Trophoblast cell (in vitro differentiated cells and primary cell): ENCODE data around the gene ALKBH7.

Experiments used
- DNase-seq, 2 donors: peaks; one replicate each; pipeline ENCODE4 v3.0.0-alpha.2; 2016
- H2AFZ ChIP-seq: 2 replicates; pipeline ENCODE4 v1.6.1; 2013; ENCODE audit warnings: low read length, moderate library complexity, mild to moderate bottlenecking; ENCODE audit not compliant: insufficient read depth, poor library complexity
- H2AK5ac ChIP-seq: 2 replicates; pipeline ENCODE4 v1.6.1; 2013; ENCODE audit warnings: mild to moderate bottlenecking, low read length
- H2BK120ac ChIP-seq: 2 replicates; pipeline ENCODE4 v1.6.1; 2013; ENCODE audit warnings: low read length, mild to moderate bottlenecking, moderate library complexity; ENCODE audit not compliant: insufficient read depth, poor library complexity
- H2BK12ac ChIP-seq: 2 replicates; pipeline ENCODE4 v1.6.1; 2013; ENCODE audit warnings: mild to moderate bottlenecking, low read length, moderate library complexity
- H2BK5ac ChIP-seq: 2 replicates; pipeline ENCODE4 v1.6.1; 2013; ENCODE audit warnings: low read length, low read depth, moderate library complexity, mild to moderate bottlenecking; ENCODE audit not compliant: poor library complexity
- H3K14ac ChIP-seq: 2 replicates; pipeline ENCODE4 v1.6.1; 2013; ENCODE audit warnings: mild to moderate bottlenecking, low read length
- H3K18ac ChIP-seq: 2 replicates; pipeline ENCODE4 v1.6.1; 2013; ENCODE audit warnings: mild to moderate bottlenecking, low read length
- H3K23ac ChIP-seq: 2 replicates; pipeline ENCODE4 v1.6.1; 2013; ENCODE audit warnings: low read length
- H3K27ac ChIP-seq: 2 replicates; pipeline ENCODE4 v1.5.1; 2013; ENCODE audit warnings: low read depth, mild to moderate bottlenecking, inconsistent platforms, low read length, moderate library complexity
- H3K27me3 ChIP-seq: 2 replicates; pipeline ENCODE4 v1.6.1; 2013; ENCODE audit warnings: inconsistent platforms, mild to moderate bottlenecking, low read length, moderate library complexity; ENCODE audit not compliant: insufficient read depth
- H3K36me3 ChIP-seq, 2 experiments: 1 replicate in 1 of 2; 2 replicates in 1 of 2; pipeline ENCODE4 v1.6.1; 2013; ENCODE audit warnings: low read length in 2 of 2, mild to moderate bottlenecking in 2 of 2, moderate library complexity in 1 of 2; ENCODE audit not compliant: insufficient read depth in 2 of 2, control insufficient read depth in 1 of 2
- H3K4ac ChIP-seq: 2 replicates; pipeline ENCODE4 v1.6.1; 2013; ENCODE audit warnings: low read depth, mild to moderate bottlenecking, low read length, moderate library complexity
- H3K4me1 ChIP-seq, 2 experiments: 1 replicate in 1 of 2; 2 replicates in 1 of 2; pipeline ENCODE4 v1.6.1; 2013; ENCODE audit warnings: low read length in 2 of 2, mild to moderate bottlenecking in 2 of 2, moderate library complexity in 1 of 2; ENCODE audit not compliant: insufficient read depth in 2 of 2, control insufficient read depth in 1 of 2
- H3K4me2 ChIP-seq: 2 replicates; pipeline ENCODE4 v1.6.1; 2013; ENCODE audit warnings: inconsistent platforms, mild to moderate bottlenecking, low read length, moderate library complexity
- H3K4me3 ChIP-seq: 2 replicates; pipeline ENCODE4 v1.5.1; 2013; ENCODE audit warnings: mild to moderate bottlenecking, low read depth, low read length, inconsistent platforms
- H3K79me1 ChIP-seq: one replicate; pipeline ENCODE4 v1.6.1; 2013; ENCODE audit warnings: low read length
- H3K79me2 ChIP-seq: 2 replicates; pipeline ENCODE4 v1.6.1; 2013; ENCODE audit warnings: low read length, mild to moderate bottlenecking; ENCODE audit not compliant: control insufficient read depth, insufficient read depth, poor library complexity
- H3K9ac ChIP-seq: 2 replicates; pipeline ENCODE4 v1.6.1; 2013; ENCODE audit warnings: mild to moderate bottlenecking, low read length
- H3K9me3 ChIP-seq: 2 replicates; pipeline ENCODE4 v1.6.1; 2013; ENCODE audit warnings: low read depth, mild to moderate bottlenecking, control low read depth, inconsistent platforms, low read length; ENCODE audit not compliant: insufficient read depth
- H4K12ac ChIP-seq: 2 replicates; pipeline ENCODE4 v1.6.1; 2013; ENCODE audit warnings: low read depth, mild to moderate bottlenecking, low read length, moderate library complexity
- H4K8ac ChIP-seq: 2 replicates; pipeline ENCODE4 v1.6.1; 2013; ENCODE audit warnings: low read depth, mild to moderate bottlenecking, low read length, moderate library complexity
- H4K91ac ChIP-seq: one replicate; pipeline ENCODE4 v1.6.1; 2013; ENCODE audit warnings: low read depth, mild to moderate bottlenecking, low read length, moderate library complexity
- WGBS: extraction: QIAGEN DNeasy Blood & Tissue Kit; methylation state at CpG from one replicate; pipeline ENCODE4 v1.1.7; 2013; ENCODE audit warnings: missing lambda C conversion rate; ENCODE audit not compliant: insufficient read length, insufficient coverage; ENCODE audit errors: extremely low coverage; 5-methylcytosine and 5-hydroxymethylcytosine counted together

Gene ALKBH7

DNA sequence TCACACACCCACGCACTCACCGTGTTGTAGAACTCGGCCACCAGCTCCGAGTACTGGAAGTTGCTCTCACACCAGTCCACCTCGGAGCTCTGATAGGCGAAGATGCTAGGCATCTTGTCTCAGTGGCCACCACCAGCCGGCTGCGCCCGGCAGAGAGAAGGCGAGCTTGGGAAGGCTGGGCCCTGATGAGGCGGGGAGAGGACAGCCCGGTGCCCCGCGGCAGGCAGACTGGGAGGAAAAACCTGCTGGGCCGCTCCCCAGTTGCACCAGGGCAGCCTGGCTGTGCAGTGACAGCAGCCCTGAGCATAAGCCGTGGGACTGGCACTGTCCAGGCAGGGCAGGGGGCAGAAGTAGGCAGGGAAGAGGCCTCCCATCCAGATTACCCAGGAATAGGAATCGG is 39.2 kb upstream of the ALKBH7 start, which contains the start of gene ACER1:
TSS of gene ACER1 (minus strand) at position 174 of the 400 bp plus-strand sequence. CDS start at position 113, 61 bp downstream.
- Histone ChIP-seq H3K36me3 (no peaks in the 10 kb centered on the region), H3K9ac (no peak within 1 kb of the TSS), H3K4me3 (no peak within 1 kb of the TSS), H3K79me2 (no peaks in the 10 kb centered on the region), H3K79me1 (no peaks in the 10 kb centered on the region), H4K8ac (no peak within 1 kb of the TSS), H3K27me3 (no peaks in the 10 kb centered on the region), H3K23ac (no peak within 1 kb of the TSS), H3K4me2 (no peak within 1 kb of the TSS), H3K4me1 (no peaks in the 10 kb centered on the region), H3K27ac (no peak within 1 kb of the TSS), H4K91ac (no peak within 1 kb of the TSS), H3K18ac (no peak within 1 kb of the TSS), H3K9me3 (peaks cover 9% of the 10 kb centered on the region), H2BK5ac (no peak within 1 kb of the TSS), H3K4ac (no peak within 1 kb of the TSS), H2AFZ (no peak within 1 kb of the TSS), H4K12ac (no peak within 1 kb of the TSS), H3K14ac (no peak within 1 kb of the TSS), H2BK120ac (no peak within 1 kb of the TSS), H2AK5ac (no peak within 1 kb of the TSS), H2BK12ac (no peak within 1 kb of the TSS)
- DNase-seq = peak; percentile 56 to 76
- no CpG with 5 or more reads among the region's 17 CpGs for WGBS

DNA sequence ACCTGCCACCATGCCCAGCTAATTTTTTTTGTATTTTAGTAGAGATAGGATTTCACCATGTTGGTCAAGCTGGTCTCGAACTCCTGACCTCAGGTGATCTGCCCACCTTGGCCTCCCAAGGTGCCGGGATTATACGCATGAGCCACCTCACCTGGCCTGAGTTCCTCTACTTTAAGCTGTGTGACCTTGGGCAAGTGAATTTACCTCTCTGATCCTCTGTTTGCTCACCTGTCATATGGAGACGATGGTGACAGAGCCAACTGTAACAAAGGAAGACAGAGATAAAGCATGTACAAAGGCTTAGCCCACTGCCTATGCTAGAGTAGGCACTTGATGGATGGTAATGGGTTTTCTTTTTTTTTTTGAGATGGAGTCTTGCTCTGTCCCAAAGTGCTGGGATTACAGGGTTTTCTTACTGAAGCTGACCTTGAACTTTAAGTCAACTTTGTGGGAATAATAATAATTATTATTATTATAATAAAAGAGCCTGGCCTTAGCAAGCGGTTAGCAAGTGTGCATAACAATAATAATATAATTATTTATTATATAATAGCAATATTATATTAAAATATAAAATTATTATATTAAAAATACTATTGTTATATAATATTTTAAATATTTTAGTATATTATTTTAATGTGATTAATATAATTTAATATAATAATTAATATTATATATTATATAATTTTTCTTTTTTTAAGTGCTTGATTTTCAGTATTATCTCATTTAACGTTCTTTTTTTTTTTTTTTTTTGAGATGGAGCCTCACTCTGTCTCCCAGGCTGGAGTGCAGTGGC is 37.9 kb upstream of the ALKBH7 start:
- no peaks in the 10 kb centered on the region for H3K27me3 ChIP-seq
- no peak overlapping the region for H3K14ac ChIP-seq
- no peaks in the 10 kb centered on the region for H3K4me1 ChIP-seq
- no peak overlapping the region for H3K9ac ChIP-seq
- H3K79me1 ChIP-seq = no peaks in the 10 kb centered on the region
- H4K8ac ChIP-seq = no peak overlapping the region
- H2AFZ ChIP-seq = no peak overlapping the region
- WGBS = no CpG with 5 or more reads among the region's 6 CpGs
- H3K4me3 ChIP-seq = no peak overlapping the region
- no peaks in the 10 kb centered on the region for H3K36me3 ChIP-seq
- H3K18ac ChIP-seq = no peak overlapping the region
- no peak overlapping the region for H4K12ac ChIP-seq
- H2BK5ac ChIP-seq = no peak overlapping the region
- H4K91ac ChIP-seq = no peak overlapping the region
- H3K23ac ChIP-seq = no peak overlapping the region
- H3K27ac ChIP-seq = no peak overlapping the region
- H3K4ac ChIP-seq = no peak overlapping the region
- H2BK12ac ChIP-seq = no peak overlapping the region
- no peak overlapping the region for H3K4me2 ChIP-seq
- H3K79me2 ChIP-seq = no peaks in the 10 kb centered on the region
- H2AK5ac ChIP-seq = no peak overlapping the region
- no peak for DNase-seq
- no peak overlapping the region for H2BK120ac ChIP-seq
- peaks cover 9% of the 10 kb centered on the region for H3K9me3 ChIP-seq

DNA sequence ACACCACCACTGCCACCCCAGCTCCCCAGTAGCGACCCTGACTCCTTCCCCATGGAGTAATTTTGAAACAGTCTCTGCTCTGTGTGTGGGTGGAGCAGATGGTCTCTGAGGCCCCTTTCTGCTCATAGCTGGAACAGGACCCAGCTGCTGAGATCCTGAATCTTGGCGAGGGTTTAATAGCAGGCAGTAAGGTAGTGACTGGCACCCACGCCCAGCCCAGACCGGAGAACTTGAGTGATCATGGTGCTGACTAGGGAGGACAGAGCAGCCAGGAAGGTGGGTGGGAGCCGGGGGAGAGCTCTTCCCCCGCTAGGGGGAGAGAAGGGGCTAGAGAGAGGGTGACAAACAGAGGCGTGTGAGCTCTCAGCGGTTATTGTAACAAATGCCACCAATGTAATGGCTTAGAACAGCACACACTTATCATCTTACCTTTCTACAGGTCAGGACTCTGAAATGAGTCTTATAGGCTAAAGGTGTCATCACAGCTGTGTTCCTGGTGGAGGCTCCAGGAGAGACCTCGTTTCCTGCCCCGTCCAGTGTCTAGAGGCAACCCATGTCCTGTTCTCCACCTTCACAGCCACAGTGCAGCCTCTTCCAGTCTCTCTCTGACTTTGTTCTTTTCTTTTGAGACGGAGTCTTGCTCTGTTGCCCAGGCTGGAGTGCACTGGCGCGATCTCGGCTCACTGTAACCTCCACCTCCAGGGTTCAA is 31.9 kb upstream of the ALKBH7 start:
- H4K8ac ChIP-seq = no peak overlapping the region
- peak overlapping the region; percentile 43 for H4K12ac ChIP-seq
- H3K27ac ChIP-seq = no peak overlapping the region
- H2BK5ac ChIP-seq = no peak overlapping the region
- no peak overlapping the region for H3K4me3 ChIP-seq
- no peaks in the 10 kb centered on the region for H3K79me2 ChIP-seq
- no peak overlapping the region for H2AFZ ChIP-seq
- no peak overlapping the region for H3K23ac ChIP-seq
- H3K4ac ChIP-seq = no peak overlapping the region
- H3K14ac ChIP-seq = no peak overlapping the region
- H3K9ac ChIP-seq = no peak overlapping the region
- no peak overlapping the region for H2AK5ac ChIP-seq
- no peaks in the 10 kb centered on the region for H3K36me3 ChIP-seq
- H3K9me3 ChIP-seq = peaks cover 8% of the 10 kb centered on the region
- no peak for DNase-seq
- no peak overlapping the region for H3K4me2 ChIP-seq
- WGBS = no CpG with 5 or more reads among the region's 14 CpGs
- no peaks in the 10 kb centered on the region for H3K4me1 ChIP-seq
- H3K18ac ChIP-seq = no peak overlapping the region
- no peaks in the 10 kb centered on the region for H3K79me1 ChIP-seq
- H2BK12ac ChIP-seq = no peak overlapping the region
- no peaks in the 10 kb centered on the region for H3K27me3 ChIP-seq
- H2BK120ac ChIP-seq = no peak overlapping the region
- no peak overlapping the region for H4K91ac ChIP-seq

DNA sequence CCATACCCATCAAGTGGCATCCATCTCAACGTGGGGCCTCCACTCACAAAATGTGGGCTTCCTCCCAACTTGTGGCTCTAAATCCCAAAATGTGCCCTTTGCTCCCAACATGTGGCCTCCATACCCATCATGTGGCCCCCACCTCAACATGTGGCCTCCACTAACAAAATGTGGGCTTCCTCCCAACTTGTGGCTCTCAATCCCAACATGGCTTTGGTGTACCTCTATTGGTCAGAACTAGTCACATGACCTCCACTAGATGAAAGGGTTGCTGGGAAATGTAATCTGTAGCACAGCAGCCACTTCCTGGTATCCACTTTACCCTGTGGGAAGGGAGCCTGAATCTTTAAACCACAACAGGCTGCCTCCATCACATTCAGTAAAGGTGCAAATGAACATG is 29.1 kb upstream of the ALKBH7 start:
- H4K8ac ChIP-seq = no peak overlapping the region
- H3K4me2 ChIP-seq = no peak overlapping the region
- H3K27me3 ChIP-seq = no peaks in the 10 kb centered on the region
- no CpG with 5 or more reads among the region's 1 CpG for WGBS
- DNase-seq = no peak
- no peak overlapping the region for H2AK5ac ChIP-seq
- H2BK5ac ChIP-seq = no peak overlapping the region
- H3K79me1 ChIP-seq = no peaks in the 10 kb centered on the region
- H3K18ac ChIP-seq = no peak overlapping the region
- H3K27ac ChIP-seq = no peak overlapping the region
- no peak overlapping the region for H3K4ac ChIP-seq
- H3K14ac ChIP-seq = no peak overlapping the region
- H3K9me3 ChIP-seq = peaks cover 8% of the 10 kb centered on the region
- no peak overlapping the region for H4K12ac ChIP-seq
- peak overlapping the region; percentile 11 for H3K4me3 ChIP-seq
- no peak overlapping the region for H3K9ac ChIP-seq
- H3K79me2 ChIP-seq = no peaks in the 10 kb centered on the region
- no peak overlapping the region for H2BK12ac ChIP-seq
- H2BK120ac ChIP-seq = no peak overlapping the region
- H3K4me1 ChIP-seq = no peaks in the 10 kb centered on the region
- H3K23ac ChIP-seq = no peak overlapping the region
- H3K36me3 ChIP-seq = no peaks in the 10 kb centered on the region
- no peak overlapping the region for H4K91ac ChIP-seq
- H2AFZ ChIP-seq = no peak overlapping the region
